SK-N-SH treated with all-trans-retinoic acid at 6 μM for 48 hours (cell line): ENCODE results near the gene HOXA4.

Experiments used
- ATAC-seq: fragments of 200-7000 bp; cut with Tn5 transposase; 3 replicates; pipeline ENCODE4 v1.9.1; 2020; ENCODE audit warnings: mild to moderate bottlenecking, moderate library complexity
- ARNTL ChIP-seq: fragments of 450-650 bp; formaldehyde crosslinking; IDR thresholded peaks from 2 replicates; pipeline ENCODE4 v1.5.0; 2020; ENCODE audit warnings: low read depth, mild to moderate bottlenecking, moderate library complexity, borderline replicate concordance
- CSDC2 ChIP-seq: fragments of 250-450 bp; sonication (Bioruptor Pico); IDR thresholded peaks from 2 replicates; pipeline ENCODE4 v1.5.0; 2020; ENCODE audit warnings: mild to moderate bottlenecking, moderate library complexity
- ESRRG ChIP-seq: fragments of 250-450 bp; sonication (Bioruptor Pico); IDR thresholded peaks from 2 replicates; pipeline ENCODE4 v1.6.1; 2021; ENCODE audit warnings: mild to moderate bottlenecking
- ISL1 ChIP-seq: fragments of 250-450 bp; sonication (Bioruptor Pico); IDR thresholded peaks from 2 replicates; pipeline ENCODE4 v2.1.2; 2022; ENCODE audit warnings: mild to moderate bottlenecking, moderate library complexity
- OSR1 ChIP-seq: fragments of 250-450 bp; sonication (Bioruptor Pico); IDR thresholded peaks from 2 replicates; pipeline ENCODE4 v1.8.0; 2022; ENCODE audit warnings: moderate library complexity, mild to moderate bottlenecking, inconsistent platforms
- RARB ChIP-seq: fragments of 250-450 bp; sonication (Bioruptor Pico); IDR thresholded peaks from 2 replicates; pipeline ENCODE4 v1.8.0; 2021; ENCODE audit warnings: mild to moderate bottlenecking, moderate library complexity
- SNAI2 ChIP-seq: fragments of 250-450 bp; sonication (Bioruptor Pico); IDR thresholded peaks from 2 replicates; pipeline ENCODE4 v1.5.0; 2020; ENCODE audit warnings: mild to moderate bottlenecking, moderate library complexity
- TCF4 ChIP-seq: fragments of 250-450 bp; sonication (Bioruptor Pico); IDR thresholded peaks from 2 replicates; pipeline ENCODE4 v1.8.0; 2021; ENCODE audit warnings: mild to moderate bottlenecking, moderate library complexity, borderline replicate concordance
- TOX ChIP-seq: fragments of 250-450 bp; sonication (Bioruptor Pico); IDR thresholded peaks from 2 replicates; pipeline ENCODE4 v1.8.0; 2021; ENCODE audit warnings: mild to moderate bottlenecking, moderate library complexity, borderline replicate concordance
- ZC3H10 ChIP-seq: fragments of 250-450 bp; sonication (Bioruptor Pico); IDR thresholded peaks from 2 replicates; pipeline ENCODE4 v1.5.1; 2021; ENCODE audit warnings: mild to moderate bottlenecking, moderate library complexity
- ZFP3 ChIP-seq: fragments of 250-450 bp; sonication (Bioruptor Pico); IDR thresholded peaks from 2 replicates; pipeline ENCODE4 v1.5.0; 2020; ENCODE audit warnings: mild to moderate bottlenecking, moderate library complexity
- ZFP30 ChIP-seq: fragments of 450-650 bp; formaldehyde crosslinking; IDR thresholded peaks from 2 replicates; pipeline ENCODE4 v1.5.0; 2022; ENCODE audit warnings: mild to moderate bottlenecking, moderate library complexity
- ZNF565 ChIP-seq: fragments of 450-650 bp; formaldehyde crosslinking; conservative IDR thresholded peaks from 2 replicates; pipeline ENCODE4 v1.5.0; 2020; ENCODE audit warnings: low read depth, mild to moderate bottlenecking, moderate library complexity
- ZNF70 ChIP-seq: fragments of 450-650 bp; formaldehyde crosslinking; IDR thresholded peaks from 2 replicates; pipeline ENCODE4 v1.5.0; 2020; ENCODE audit warnings: mild to moderate bottlenecking, moderate library complexity
- ZNF8 ChIP-seq: fragments of 450-650 bp; formaldehyde crosslinking; IDR thresholded peaks from 2 replicates; pipeline ENCODE4 v1.5.0; 2020; ENCODE audit warnings: mild to moderate bottlenecking, moderate library complexity
- TF ChIP-seq, protein P1 (sequence below): fragments of 250-450 bp; sonication (Bioruptor Pico); IDR thresholded peaks from 2 replicates; pipeline ENCODE4 v1.5.0; 2020; ENCODE audit warnings: mild to moderate bottlenecking, moderate library complexity
- TF ChIP-seq, protein P2 (sequence below): fragments of 250-450 bp; sonication (Bioruptor Pico); IDR thresholded peaks from 2 replicates; pipeline ENCODE4 v1.8.0; 2020; ENCODE audit warnings: mild to moderate bottlenecking, moderate library complexity, borderline replicate concordance
- TF ChIP-seq, protein P3 (sequence below): fragments of 250-450 bp; sonication (Bioruptor Pico); IDR thresholded peaks from 2 replicates; pipeline ENCODE4 v1.8.0; 2021; ENCODE audit warnings: low read depth, mild to moderate bottlenecking, moderate library complexity, borderline replicate concordance
- TF ChIP-seq, protein P4 (sequence below): fragments of 250-450 bp; sonication (Bioruptor Pico); IDR thresholded peaks from 2 replicates; pipeline ENCODE4 v1.5.1; 2021; ENCODE audit warnings: mild to moderate bottlenecking, moderate library complexity
- TF ChIP-seq, protein P5 (sequence below): fragments of 250-450 bp; sonication (Bioruptor Pico); IDR thresholded peaks from 2 replicates; pipeline ENCODE4 v1.5.1; 2020; ENCODE audit warnings: low read depth, mild to moderate bottlenecking, moderate library complexity

Gene HOXA4

DNA sequence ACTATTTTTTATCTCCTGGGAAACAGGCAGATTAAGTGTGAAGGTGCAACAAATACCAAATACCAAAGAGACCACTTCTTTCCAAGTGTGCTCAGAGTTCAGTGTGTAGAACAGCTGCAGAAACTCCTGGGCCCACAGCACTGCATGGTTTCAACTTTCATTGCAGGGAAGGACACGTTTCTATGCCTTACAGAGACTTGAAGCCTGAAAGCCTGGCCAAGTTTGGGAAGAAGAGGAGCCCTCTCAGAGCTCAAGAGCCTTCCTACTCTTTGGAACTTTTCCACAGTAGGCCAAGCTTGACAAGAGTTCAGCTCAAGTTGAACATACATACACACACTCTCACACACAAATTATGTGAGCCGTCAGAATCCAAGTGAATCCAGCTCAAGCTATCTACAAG, 2.5 kb downstream of the HOXA4 start (continued):
- TF ChIP-seq, protein P1, sequence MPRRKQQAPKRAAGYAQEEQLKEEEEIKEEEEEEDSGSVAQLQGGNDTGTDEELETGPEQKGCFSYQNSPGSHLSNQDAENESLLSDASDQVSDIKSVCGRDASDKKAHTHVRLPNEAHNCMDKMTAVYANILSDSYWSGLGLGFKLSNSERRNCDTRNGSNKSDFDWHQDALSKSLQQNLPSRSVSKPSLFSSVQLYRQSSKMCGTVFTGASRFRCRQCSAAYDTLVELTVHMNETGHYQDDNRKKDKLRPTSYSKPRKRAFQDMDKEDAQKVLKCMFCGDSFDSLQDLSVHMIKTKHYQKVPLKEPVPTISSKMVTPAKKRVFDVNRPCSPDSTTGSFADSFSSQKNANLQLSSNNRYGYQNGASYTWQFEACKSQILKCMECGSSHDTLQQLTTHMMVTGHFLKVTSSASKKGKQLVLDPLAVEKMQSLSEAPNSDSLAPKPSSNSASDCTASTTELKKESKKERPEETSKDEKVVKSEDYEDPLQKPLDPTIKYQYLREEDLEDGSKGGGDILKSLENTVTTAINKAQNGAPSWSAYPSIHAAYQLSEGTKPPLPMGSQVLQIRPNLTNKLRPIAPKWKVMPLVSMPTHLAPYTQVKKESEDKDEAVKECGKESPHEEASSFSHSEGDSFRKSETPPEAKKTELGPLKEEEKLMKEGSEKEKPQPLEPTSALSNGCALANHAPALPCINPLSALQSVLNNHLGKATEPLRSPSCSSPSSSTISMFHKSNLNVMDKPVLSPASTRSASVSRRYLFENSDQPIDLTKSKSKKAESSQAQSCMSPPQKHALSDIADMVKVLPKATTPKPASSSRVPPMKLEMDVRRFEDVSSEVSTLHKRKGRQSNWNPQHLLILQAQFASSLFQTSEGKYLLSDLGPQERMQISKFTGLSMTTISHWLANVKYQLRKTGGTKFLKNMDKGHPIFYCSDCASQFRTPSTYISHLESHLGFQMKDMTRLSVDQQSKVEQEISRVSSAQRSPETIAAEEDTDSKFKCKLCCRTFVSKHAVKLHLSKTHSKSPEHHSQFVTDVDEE (CRISPR knock-in tag): no peak
- TF ChIP-seq ZNF70: no peak
- no peak for TF ChIP-seq TCF4
- TF ChIP-seq ARNTL (CRISPR knock-in tag): no peak
- TF ChIP-seq SNAI2 (CRISPR knock-in tag): no peak
- TF ChIP-seq ZNF565 (CRISPR knock-in tag): no peak
- no peak for TF ChIP-seq ZNF8 (CRISPR knock-in tag)
- no peak for TF ChIP-seq ZFP30 (CRISPR knock-in tag)
- no peak for TF ChIP-seq ZC3H10 (CRISPR knock-in tag)
- TF ChIP-seq, protein P2, sequence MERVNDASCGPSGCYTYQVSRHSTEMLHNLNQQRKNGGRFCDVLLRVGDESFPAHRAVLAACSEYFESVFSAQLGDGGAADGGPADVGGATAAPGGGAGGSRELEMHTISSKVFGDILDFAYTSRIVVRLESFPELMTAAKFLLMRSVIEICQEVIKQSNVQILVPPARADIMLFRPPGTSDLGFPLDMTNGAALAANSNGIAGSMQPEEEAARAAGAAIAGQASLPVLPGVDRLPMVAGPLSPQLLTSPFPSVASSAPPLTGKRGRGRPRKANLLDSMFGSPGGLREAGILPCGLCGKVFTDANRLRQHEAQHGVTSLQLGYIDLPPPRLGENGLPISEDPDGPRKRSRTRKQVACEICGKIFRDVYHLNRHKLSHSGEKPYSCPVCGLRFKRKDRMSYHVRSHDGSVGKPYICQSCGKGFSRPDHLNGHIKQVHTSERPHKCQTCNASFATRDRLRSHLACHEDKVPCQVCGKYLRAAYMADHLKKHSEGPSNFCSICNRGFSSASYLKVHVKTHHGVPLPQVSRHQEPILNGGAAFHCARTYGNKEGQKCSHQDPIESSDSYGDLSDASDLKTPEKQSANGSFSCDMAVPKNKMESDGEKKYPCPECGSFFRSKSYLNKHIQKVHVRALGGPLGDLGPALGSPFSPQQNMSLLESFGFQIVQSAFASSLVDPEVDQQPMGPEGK (CRISPR knock-in tag): no peak
- TF ChIP-seq, all 23 proteins: peak for 0

DNA sequence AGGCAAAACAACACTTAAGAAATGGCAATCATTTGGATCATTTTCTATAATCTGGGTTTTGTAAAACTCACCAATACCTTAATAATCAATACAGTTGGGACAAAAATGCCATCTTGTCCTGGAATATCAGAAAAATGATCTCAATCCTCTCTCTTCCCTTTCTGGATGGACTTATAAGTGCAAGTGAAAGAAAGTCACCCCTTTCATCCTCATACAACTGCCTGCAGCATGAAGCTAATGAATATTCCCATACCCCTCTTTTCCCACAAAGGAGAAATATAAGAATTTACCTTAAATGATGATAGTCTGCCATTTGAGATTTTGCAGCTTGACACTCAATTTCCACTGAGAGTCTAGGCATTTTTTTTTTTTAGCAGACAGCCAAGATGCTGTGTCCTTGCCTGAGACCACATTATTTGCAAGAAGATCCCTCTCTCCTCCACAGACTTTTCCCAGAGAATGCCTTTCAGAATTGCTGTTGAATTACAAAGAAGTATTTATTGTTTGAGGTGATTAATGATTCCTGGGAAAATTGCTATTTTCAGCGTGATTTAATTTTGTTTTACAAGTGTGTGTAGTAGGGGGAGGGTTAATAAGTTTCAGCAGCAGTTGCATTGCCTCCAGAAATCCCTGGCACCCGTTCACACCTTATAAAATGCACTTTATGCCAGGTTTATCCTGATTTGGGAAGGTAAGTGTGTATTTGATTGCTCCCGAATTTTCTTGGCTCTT, 3.8 kb downstream of the HOXA4 start:
- TF ChIP-seq, protein P1 (CRISPR knock-in tag): no peak
- TF ChIP-seq, protein P3, sequence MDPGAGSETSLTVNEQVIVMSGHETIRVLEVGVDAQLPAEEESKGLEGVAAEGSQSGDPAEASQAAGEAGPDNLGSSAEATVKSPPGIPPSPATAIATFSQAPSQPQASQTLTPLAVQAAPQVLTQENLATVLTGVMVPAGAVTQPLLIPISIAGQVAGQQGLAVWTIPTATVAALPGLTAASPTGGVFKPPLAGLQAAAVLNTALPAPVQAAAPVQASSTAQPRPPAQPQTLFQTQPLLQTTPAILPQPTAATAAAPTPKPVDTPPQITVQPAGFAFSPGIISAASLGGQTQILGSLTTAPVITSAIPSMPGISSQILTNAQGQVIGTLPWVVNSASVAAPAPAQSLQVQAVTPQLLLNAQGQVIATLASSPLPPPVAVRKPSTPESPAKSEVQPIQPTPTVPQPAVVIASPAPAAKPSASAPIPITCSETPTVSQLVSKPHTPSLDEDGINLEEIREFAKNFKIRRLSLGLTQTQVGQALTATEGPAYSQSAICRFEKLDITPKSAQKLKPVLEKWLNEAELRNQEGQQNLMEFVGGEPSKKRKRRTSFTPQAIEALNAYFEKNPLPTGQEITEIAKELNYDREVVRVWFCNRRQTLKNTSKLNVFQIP (CRISPR knock-in tag): no peak
- TF ChIP-seq, protein P4, sequence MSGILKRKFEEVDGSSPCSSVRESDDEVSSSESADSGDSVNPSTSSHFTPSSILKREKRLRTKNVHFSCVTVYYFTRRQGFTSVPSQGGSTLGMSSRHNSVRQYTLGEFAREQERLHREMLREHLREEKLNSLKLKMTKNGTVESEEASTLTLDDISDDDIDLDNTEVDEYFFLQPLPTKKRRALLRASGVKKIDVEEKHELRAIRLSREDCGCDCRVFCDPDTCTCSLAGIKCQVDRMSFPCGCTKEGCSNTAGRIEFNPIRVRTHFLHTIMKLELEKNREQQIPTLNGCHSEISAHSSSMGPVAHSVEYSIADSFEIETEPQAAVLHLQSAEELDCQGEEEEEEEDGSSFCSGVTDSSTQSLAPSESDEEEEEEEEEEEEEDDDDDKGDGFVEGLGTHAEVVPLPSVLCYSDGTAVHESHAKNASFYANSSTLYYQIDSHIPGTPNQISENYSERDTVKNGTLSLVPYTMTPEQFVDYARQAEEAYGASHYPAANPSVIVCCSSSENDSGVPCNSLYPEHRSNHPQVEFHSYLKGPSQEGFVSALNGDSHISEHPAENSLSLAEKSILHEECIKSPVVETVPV (CRISPR knock-in tag): no peak
- TF ChIP-seq ZC3H10 (CRISPR knock-in tag) (no peak), CSDC2 (CRISPR knock-in tag) (no peak), ZFP30 (CRISPR knock-in tag) (no peak), ISL1 (CRISPR knock-in tag) (no peak), TCF4 (no peak), SNAI2 (CRISPR knock-in tag) (no peak), ESRRG (no peak), RARB (no peak), OSR1 (no peak), ZFP3 (CRISPR knock-in tag) (no peak), TOX (no peak), ZNF565 (CRISPR knock-in tag) (no peak)
- TF ChIP-seq, protein P5, sequence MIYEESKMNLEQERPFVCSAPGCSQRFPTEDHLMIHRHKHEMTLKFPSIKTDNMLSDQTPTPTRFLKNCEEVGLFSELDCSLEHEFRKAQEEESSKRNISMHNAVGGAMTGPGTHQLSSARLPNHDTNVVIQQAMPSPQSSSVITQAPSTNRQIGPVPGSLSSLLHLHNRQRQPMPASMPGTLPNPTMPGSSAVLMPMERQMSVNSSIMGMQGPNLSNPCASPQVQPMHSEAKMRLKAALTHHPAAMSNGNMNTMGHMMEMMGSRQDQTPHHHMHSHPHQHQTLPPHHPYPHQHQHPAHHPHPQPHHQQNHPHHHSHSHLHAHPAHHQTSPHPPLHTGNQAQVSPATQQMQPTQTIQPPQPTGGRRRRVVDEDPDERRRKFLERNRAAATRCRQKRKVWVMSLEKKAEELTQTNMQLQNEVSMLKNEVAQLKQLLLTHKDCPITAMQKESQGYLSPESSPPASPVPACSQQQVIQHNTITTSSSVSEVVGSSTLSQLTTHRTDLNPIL (CRISPR knock-in tag): no peak
- ATAC-seq: no peak
